ENCODE measurements around the gene ATF6. TPM values are rescaled to one million over a fixed set of nuclear protein-coding genes. Genes with fewer than 3 reads are reported as not detected.

Gene ATF6
- total RNA-seq, 1 experiment from 2014 or later: 10.6 TPM

GRCh38 chr1:161749509-161750407 lies 16.4 kb upstream of the ATF6 start, which contains the start of gene DUSP12 (continued):
- TF ChIP-seq RORB (CRISPR knock-in tag; IDR thresholded peaks at IDR 0.05) (no peak), ZNF138 (CRISPR knock-in tag; conservative IDR thresholded peaks at IDR 0.05) (no peak), PRRX2 (CRISPR knock-in tag; IDR thresholded peaks at IDR 0.05) (no peak), FOXJ3 (CRISPR knock-in tag; IDR thresholded peaks at IDR 0.05; ENCODE audit: borderline replicate concordance) (no peak), ETV6 (CRISPR knock-in tag; IDR thresholded peaks at IDR 0.05) (peak; percentile 28; the same call in 1 of the 2 replicates), ATF6 (CRISPR knock-in tag; IDR thresholded peaks at IDR 0.05) (no peak), PRDM15 (CRISPR knock-in tag; IDR thresholded peaks at IDR 0.05) (peak; percentile 71), IRF2 (CRISPR knock-in tag; IDR thresholded peaks at IDR 0.05; ENCODE audit: borderline replicate concordance, low read depth) (0 out of 2 replicates have a peak, but pooled peaks have one; percentile 32), KAT7 (CRISPR knock-in tag; IDR thresholded peaks at IDR 0.05; ENCODE audit: borderline replicate concordance) (peak; percentile 55; the same call in 1 of the 2 replicates), TEAD4 (CRISPR knock-in tag; IDR thresholded peaks at IDR 0.05) (no peak), NR1H2 (CRISPR knock-in tag; IDR thresholded peaks at IDR 0.05) (no peak), CREM (CRISPR knock-in tag; IDR thresholded peaks at IDR 0.05) (no peak), FOXP1 (CRISPR knock-in tag; IDR thresholded peaks at IDR 0.05; ENCODE audit: borderline replicate concordance) (peak; percentile 92), TEAD1 (CRISPR knock-in tag; IDR thresholded peaks at IDR 0.05) (peak; percentile 13; the same call in 1 of the 2 replicates), SP1 (CRISPR knock-in tag; conservative IDR thresholded peaks at IDR 0.05) (peak; percentile 64)
- TF ChIP-seq, protein P1, sequence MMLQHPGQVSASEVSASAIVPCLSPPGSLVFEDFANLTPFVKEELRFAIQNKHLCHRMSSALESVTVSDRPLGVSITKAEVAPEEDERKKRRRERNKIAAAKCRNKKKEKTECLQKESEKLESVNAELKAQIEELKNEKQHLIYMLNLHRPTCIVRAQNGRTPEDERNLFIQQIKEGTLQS (CRISPR knock-in tag; conservative IDR thresholded peaks at IDR 0.05): no peak
- TF ChIP-seq, protein P2, sequence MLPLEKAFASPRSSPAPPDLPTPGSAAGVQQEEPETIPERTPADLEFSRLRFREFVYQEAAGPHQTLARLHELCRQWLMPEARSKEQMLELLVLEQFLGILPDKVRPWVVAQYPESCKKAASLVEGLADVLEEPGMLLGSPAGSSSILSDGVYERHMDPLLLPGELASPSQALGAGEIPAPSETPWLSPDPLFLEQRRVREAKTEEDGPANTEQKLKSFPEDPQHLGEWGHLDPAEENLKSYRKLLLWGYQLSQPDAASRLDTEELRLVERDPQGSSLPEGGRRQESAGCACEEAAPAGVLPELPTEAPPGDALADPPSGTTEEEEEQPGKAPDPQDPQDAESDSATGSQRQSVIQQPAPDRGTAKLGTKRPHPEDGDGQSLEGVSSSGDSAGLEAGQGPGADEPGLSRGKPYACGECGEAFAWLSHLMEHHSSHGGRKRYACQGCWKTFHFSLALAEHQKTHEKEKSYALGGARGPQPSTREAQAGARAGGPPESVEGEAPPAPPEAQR (CRISPR knock-in tag; IDR thresholded peaks at IDR 0.05): no peak

DNA sequence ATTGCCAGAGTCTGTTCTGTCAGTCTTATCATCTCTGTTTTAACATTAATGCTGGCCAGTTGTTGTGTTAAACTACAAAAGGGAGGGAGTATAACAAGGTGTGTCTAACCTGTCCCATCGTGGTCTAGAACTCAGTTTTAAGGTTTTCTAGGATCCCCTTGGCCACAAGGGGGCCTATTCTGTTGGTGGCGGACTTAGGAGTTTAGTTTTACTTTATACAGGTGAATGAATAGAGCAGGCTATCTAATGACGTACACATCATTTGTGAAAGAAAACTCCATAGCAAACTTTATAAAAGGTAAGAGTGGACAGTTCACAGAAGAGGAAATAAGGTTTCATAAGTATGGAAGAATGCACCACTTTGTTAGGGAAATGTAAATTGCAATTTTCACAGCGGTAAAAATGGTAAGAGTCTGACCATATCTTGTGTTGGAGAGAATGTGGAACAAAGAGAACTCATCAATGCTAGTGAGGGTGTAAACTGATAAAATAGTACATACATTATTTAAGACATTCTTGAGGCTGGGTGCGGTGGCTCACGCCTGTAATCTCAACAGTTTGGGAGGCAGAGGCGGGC lies 2.5 kb upstream of the ATF6 start:
- Mint-ChIP-seq H3K4me1 (peaks cover 8% of the 10 kb centered on the region), H3K36me3 (peaks cover 3% of the 10 kb centered on the region), H3K9me3 (no peaks in the 10 kb centered on the region; the same call in 1 of the 2 replicates), H3K4me3 (peak overlapping the region; percentile 43), H3K27me3 (ENCODE audit: low read depth) (peaks cover 2% of the 10 kb centered on the region; the same call in 1 of the 2 replicates), H3K27ac (no peak overlapping the region)
- ATAC-seq (peak; percentile 57), DNase-seq (ENCODE audit: low spot score) (no peak)
- POLR2A ChIA-PET: interaction anchor here (1.3 kb wide), 1 partner anchor 14 kb away, joined by 4 read pairs; the partner anchor contains the start of gene DUSP12
- CTCF ChIA-PET: interaction anchor here (1.4 kb wide), 1 partner anchor 273 kb away, joined by 10 read pairs; no protein-coding TSS in a partner anchor
- TF ChIP-seq CTCF (IDR thresholded peaks at IDR 0.05): peak; percentile 63
- no peak for TF ChIP-seq GTF2I (CRISPR knock-in tag; conservative IDR thresholded peaks at IDR 0.05)
- TF ChIP-seq ZBTB21 (CRISPR knock-in tag; IDR thresholded peaks at IDR 0.05; ENCODE audit: borderline replicate concordance): no peak
- TF ChIP-seq, protein P3, sequence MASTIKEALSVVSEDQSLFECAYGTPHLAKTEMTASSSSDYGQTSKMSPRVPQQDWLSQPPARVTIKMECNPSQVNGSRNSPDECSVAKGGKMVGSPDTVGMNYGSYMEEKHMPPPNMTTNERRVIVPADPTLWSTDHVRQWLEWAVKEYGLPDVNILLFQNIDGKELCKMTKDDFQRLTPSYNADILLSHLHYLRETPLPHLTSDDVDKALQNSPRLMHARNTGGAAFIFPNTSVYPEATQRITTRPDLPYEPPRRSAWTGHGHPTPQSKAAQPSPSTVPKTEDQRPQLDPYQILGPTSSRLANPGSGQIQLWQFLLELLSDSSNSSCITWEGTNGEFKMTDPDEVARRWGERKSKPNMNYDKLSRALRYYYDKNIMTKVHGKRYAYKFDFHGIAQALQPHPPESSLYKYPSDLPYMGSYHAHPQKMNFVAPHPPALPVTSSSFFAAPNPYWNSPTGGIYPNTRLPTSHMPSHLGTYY (CRISPR knock-in tag; IDR thresholded peaks at IDR 0.05): no peak
- no peak for TF ChIP-seq MAX (CRISPR knock-in tag; IDR thresholded peaks at IDR 0.05)
- TF ChIP-seq ZNF219 (CRISPR knock-in tag; IDR thresholded peaks at IDR 0.05; ENCODE audit: borderline replicate concordance): no peak

Data from WTC11 (cell line).